GM18951 (cell line): ENCODE data around the gene GALR2.
"Not testable (repeated sequence)": the region's sequence is repeated elsewhere in the genome, so short reads cannot be mapped to it uniquely, and the experiment has no call there.

Experiments used
- POLR2A ChIP-seq: IDR thresholded peaks from 4 replicates; pipeline ENCODE4 v1.6.1; 2011; ENCODE audit warnings: mild to moderate bottlenecking; ENCODE audit not compliant: insufficient read length, insufficient read depth; ENCODE audit errors: extremely low read depth
- in situ Hi-C: fragments of 300-500 bp; cut with MboI; formaldehyde crosslinking; loops from one replicate; pipeline ENCODE4 v1.12.0; 2022; ENCODE audit warnings: low sequenced_read_pairs, mixed read lengths, inconsistent platforms; ENCODE audit not compliant: unreplicated experiment

GALR2 gene

DNA sequence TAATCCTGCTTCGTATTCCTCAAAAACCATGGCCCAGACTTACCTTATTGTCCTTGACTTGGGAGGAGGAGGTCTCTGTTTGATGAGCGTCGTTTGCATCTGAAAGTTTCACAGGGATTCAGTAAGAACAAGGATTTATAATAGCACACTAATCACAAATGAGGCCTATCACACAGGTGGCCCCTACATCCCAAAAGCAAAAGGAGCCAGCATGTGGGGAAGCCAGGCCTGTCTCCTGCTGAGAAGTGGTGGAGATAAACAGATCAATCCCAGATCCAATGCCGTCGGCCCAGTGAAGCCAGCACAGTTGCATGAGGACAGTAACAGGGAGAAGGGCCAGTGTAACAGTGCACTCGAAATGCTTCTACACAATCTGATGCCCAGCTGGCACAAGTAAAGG lies 34.2 kb upstream of the GALR2 start:
- TF ChIP-seq POLR2A = no peak

DNA sequence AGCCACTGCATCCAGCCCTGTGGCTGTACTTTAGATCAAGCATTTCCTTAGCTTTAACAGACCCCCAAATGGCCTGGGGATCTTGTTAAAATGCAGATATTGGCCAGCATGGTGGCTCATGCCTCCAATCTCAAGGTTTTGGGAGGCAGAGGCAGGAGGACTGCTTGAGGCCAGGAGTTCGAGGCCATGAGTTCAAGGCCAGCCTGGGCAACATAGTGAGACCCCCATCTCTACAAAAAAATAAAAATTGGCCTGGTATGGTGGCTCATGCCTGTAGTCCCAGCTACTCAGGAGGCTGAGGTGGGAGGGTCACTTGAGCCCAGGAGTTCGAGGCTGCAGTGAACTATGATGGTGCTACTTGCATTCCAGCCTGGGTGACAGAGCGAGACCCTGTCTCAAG lies 31.7 kb upstream of the GALR2 start:
- in situ Hi-C loops = not testable (repeated sequence)

More for the DNA sequence above, 34.2 kb upstream of the GALR2 start:
- in situ Hi-C loops = no loop called here

DNA sequence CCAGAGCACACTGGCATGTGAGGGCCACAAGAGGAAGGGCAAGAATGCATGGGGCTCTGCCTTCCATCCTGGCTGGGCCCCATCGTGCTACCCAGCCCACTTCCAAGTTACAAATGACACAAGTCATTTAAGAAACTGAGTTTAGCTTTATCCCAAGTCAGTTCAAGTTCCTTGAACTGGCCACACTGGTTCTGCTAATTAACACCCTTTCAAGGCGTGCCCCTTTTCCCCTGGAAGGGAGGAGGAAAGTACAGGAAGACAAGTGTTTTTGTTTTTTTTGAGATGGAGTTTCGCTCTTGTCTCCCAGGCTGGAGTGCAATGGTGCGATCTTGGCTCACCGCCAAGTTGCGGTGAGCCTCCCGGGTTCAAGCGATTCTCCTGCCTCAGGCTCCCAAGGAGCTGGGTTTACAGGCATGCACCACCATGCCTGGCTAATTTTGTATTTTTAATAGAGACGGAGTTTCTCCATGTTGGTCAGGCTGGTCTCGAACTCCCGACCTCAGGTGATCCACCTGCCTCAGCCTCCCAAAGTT lies 30.0 kb upstream of the GALR2 start:
- in situ Hi-C loops = not testable (repeated sequence)

DNA sequence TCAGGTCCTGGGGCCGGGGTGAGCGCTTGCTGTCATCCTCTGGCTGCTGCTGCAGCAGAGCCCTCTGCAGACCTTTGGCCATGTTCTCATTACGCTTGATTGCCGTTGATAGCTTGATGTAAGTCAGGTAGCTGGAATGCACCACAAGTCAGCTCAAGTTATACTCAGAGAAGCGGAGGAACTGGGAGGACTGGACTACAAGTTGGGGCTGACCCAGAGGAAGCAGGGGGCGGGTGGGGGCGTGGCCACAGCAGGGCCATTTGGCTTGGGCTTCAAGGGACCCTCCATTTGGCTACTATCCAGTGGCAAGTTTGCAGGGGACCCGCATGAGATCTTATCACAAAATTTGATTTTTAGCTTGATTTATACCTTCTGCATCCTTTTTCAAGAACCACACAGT lies 28.5 kb upstream of the GALR2 start:
- in situ Hi-C loops = no loop called here
- TF ChIP-seq POLR2A = no peak

DNA sequence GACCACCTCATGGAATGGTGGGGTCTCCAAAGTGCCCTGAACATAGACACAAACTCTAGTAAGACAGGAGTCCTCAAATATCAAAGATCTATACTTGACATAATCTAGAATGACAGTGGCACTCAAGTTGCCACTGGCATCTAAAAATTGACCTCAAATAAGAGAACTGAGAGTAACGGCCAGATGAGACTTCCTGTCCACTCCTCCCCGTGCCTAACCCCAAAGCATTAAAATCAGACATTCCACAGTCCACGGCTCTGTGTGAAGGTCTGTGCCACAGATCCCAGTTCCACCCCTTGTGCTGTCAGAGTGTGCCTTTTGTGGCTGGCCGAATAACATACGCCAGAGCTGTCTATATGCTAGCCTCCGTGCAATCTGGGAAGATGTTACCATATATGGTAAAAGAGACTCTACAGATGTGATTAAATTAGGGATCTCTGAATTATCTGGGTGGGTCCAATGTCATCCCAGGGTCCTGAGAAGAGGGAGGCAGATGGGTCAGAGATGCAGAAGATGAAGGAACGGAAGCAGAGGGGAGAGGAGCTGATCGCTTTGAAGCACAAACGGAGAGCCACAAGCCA lies 26.5 kb upstream of the GALR2 start:
- TF ChIP-seq POLR2A = no peak
- in situ Hi-C loops = no loop called here

DNA sequence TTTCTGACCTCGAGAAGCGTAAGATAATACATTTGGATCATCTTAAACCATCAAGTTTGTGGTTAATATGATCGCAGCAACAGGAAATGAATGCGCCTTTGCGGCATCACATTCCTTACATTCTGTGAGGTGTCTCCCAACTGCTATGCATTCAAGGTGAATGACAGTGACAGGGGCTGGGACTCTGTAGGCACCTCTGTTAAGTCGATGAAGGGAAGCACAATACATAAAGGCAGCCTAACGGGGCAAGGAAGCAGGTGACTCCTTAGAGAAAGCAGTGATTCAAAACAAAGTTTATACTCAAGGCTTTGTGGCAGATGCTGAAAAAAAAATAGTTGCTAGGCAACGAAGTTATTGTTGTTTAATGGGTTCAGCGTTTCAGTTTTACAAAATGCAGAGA lies 25.9 kb upstream of the GALR2 start:
- in situ Hi-C loops = no loop called here
- TF ChIP-seq POLR2A = no peak

DNA sequence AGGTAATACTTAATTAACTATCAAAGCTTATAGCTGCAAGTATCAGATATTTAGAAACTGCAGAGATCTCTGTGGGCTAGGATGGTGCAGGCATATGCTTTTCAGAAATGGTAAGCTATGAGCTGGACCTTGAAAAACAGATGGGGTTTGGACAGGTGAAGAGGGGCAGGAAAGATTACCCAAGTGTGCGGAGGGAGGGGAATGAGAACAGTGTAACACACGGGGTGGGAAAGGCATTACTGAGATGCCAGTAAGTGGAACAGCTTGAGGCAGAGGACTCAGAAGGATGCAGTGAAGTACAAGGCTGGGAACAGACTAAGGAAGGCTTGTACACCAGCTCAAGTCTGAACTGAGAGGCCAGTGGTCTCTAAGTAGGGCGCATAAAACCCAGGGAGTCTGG lies 25.3 kb upstream of the GALR2 start:
- TF ChIP-seq POLR2A = no peak
- in situ Hi-C loops = no loop called here

DNA sequence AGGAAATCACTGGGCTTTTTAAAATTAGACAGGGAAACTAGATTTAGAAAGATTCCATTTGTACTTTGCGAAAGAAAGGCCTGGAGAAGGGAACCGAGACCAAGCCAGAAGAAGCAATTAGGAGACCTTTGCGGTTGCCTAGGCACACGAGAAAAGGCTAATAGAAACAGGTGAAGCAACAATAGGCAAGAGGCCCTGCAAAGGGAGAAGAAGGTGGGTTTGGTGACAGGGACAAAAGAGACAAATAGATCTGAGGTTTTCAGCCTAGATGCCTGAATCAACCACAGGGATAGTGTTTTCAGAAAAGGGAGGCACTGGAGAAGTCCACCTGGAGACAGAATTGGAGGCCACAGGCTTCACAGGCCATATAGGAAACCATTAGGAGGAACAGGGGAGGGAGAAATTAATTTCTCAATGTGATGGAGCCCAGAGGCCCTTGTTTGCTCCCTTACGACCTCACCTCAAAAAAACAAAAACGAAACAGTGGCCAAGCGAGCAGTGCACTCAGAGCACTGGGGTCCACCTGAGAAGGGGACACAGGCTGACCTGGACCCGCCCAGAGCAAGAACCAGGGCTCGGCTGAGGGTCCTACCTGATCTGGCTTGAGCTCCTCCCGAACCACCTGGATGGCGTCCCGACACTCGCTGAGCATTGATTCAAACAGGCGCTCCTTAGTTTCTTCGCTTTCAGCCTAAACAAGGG lies 24.6 kb upstream of the GALR2 start:
- in situ Hi-C loops = no loop called here
- no peak for TF ChIP-seq POLR2A

DNA sequence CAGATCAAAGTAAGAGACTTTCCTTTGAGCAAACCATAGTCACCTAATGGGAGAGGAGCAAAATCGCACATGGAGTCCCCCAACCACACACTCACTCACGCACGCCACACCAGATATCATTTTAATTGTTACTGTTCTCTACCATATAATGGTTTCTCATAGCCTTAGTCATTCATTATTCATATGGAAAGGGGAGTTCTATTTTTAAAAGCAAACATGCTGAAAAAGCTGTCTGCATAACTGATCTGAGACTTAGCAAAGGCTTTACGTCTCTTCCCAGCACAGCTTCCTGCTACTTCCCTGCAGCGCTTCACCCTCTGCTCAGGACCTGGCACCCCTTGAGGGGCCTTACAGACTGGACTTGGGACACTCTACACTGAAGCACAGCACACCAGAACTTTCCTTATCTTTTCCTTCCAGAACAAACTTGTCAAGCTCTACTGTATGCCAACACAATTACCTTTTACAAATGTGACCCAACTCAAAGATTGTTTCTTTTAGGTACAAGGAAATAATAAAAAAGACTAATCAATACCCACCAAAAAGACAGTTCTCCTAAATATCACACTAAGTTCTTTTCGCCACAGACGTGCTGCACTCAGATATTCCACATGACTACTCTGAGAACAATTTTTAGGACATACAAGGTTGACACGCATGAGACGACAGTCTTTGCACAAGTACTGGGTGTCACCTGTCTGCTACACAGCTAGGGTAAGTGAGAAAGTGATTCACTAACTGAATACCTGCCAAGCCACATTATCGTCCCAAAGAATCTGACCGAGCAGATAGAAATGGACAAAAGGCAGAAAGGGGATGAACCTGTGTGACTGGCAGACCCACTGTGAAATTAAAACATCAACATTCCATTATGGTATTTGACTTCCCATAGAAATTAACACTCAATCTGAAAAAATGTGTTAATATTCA lies 23.8 kb upstream of the GALR2 start:
- in situ Hi-C loops = no loop called here

DNA sequence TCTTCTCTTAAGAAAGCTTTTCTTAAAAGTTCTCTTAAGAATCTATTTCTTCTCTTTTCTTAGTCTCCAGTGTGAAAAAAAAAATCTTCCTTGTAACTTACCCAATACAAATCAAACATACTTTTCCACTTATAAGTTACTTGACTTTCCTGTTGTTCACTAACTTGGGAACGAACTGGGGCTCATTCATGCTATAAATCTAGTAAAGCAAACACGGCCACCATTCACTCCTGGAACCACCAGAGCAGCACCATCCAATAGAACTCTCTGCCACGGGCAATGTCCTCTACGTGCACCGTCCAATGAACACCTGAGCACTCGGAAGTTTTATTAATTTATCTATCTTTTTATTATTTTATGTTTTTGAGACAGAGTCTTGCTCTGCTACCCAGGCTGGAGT lies 23.0 kb upstream of the GALR2 start:
- in situ Hi-C loops = no loop called here
- no peak for TF ChIP-seq POLR2A

More for the DNA sequence above, 23.8 kb upstream of the GALR2 start:
- TF ChIP-seq POLR2A = no peak

DNA sequence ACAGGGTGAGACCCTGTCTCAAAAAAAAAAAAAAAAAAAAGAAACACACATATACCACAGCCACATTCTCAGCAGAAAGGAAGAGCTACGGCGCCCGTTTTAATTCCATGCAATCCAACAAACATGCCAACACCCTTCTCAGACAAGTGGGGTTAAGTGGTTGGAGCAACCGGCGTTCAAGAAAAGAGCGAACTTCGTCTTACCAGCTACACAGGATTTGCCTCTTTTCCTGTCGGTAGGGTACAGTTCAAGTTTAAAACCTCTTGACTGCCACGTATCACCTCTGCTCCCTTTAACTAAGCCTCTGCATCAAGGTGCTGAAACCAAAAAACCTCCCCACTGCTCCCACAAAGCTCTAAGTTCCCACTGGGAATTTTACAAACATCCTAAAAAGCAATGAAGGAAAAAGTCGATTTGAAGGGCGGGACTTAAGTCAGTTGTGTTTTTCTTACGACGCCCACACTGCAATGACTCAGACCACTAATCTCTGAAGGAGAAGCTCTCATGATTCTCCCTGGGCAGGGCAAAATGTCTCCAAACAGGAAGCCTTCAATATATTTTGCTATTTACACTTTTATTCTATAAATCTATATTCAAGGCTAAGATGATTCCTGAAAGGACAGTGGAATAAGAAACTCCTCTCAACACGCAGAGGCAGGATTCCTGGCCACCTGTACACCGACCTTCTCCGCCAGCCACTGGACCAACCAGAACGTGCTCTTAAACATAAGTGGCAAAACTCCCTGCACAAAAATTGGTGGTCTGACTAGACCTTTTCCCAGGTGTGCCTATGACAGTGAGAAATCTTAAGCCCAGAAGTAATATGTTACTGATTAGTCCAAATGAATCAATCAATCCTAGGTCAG lies 21.1 kb upstream of the GALR2 start:
- in situ Hi-C loops = no loop called here
- no peak for TF ChIP-seq POLR2A

DNA sequence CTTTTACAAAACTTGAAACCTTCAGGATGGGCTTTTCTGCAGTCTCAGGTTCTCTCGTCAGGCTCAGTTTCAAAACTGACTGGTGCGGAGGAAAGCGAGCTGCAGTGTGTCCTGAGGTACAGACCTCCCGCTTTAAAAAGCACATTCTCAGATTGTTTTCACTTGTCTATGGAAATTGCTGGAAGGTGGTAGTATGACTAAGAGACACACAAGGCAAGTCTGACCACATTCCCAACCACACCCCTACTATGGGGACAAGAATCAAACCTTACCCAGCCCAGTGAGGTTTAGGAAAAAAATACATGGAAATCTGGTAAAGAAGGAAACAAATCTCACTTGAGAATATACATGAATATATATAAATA lies 20.5 kb upstream of the GALR2 start:
- TF ChIP-seq POLR2A = no peak
- in situ Hi-C loops = no loop called here

DNA sequence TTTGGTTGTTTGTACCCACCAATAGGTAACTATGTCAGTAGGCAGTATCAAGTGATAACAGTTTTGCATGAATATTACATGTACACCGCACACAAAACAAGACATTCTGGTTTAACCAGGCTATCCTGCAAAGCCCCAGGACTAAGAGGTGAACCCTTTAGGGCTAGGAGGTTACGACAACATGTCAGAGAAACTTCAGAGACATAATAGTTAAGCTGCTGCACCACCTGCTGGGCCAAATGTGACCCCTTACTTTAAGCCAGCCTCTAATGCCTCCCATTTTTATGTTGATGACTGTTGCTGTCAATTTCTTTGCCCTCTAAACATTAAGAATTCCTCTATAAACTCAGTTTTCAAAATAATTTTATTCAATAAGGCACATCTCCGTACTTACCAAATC lies 17.7 kb upstream of the GALR2 start:
- TF ChIP-seq POLR2A = no peak
- in situ Hi-C loops = no loop called here

DNA sequence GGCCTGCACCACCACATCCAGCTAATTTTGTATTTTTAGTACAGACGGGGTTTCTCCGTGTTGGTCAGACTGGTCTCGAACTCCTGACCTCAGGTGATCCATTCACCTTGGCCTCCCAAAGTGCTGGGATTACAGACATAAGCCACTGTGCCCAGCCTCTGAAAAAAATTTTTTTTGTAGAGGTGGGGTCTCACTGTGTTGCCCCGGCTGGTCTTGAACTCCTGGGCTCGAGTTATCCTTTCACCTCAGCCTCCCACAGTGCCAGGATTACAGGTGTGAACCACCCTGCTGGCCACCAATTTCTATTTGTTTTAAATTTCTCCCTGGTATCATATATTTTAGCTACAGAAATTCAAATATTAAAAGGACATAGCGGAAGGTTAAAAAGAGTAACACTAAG lies 16.3 kb upstream of the GALR2 start:
- in situ Hi-C loops = not testable (repeated sequence)
